Medulla oblongata (tissue), 1 donor: ENCODE measurements around the gene FEM1C.
A peak's percentile ranks its signal among the peaks of the same experiment; 100 is the strongest.
"Not testable (repeated sequence)": the region's sequence is repeated elsewhere in the genome, so short reads cannot be mapped to it uniquely, and the experiment has no call there.

Source experiments
- DNase-seq: peaks from one replicate; pipeline ENCODE4 v3.0.0-alpha.2; 2015; ENCODE audit errors: extremely low spot score

FEM1C gene

DNA sequence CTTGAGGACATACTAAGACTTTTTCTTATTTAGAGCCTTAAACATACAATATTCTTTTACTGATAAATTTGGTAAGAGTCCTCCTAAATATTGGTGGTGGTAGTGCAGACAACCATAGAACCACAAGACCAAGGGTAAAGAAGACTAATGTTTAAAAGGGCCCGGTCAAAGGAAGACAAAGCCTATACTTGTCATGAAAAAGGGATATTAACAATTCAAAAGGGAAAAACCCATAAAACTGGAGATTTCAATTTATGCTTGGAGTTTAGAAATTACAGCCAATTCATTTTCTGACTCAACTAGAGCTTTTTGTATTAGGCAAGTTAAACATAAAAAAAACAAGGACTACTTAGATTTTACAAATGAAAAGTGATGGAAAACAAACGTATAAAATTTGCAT lies 24.4 kb downstream of the FEM1C start:
- DNase-seq = no peak

DNA sequence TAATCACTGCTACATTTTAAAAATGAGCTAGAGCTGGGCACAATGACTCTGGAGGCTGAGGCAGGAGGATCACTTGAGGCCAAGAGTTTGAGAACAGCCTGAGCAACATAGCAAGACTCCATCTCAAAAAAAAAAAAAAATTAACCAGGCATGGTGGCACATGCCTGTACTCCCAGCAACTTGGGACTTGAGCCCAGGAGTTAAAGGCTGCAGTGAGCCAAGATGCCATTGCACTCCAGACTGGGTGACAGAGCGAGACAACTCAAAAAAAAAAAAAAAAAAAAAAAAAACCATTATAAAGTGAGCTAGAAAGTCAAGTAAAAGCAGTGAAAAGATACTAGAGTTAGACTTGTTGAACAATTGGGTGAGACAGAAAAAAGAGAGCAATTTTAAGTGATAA lies 28.2 kb downstream of the FEM1C start:
- no peak for DNase-seq

GRCh38 chr5:115514220-115514619 lies 30.4 kb downstream of the FEM1C start:
- DNase-seq = no peak

DNA sequence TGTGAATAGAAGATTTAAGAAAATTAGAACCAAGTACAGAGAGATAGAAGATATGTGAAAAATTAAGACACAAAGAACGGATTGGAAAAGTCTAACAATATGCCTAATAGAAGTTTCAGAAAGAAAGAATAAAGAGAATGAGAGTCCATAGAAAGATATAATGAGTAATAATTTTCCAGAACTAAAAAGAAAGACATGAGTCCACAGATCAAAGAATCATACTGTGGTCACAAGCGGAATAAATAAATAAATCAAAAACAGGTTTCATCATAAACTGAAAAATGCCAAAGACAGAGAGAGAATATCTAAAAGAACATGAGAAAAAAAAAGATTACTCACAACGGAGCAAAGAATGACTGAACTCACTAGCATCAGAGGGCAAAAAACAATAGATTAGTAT lies 32.9 kb downstream of the FEM1C start:
- DNase-seq = no peak

DNA sequence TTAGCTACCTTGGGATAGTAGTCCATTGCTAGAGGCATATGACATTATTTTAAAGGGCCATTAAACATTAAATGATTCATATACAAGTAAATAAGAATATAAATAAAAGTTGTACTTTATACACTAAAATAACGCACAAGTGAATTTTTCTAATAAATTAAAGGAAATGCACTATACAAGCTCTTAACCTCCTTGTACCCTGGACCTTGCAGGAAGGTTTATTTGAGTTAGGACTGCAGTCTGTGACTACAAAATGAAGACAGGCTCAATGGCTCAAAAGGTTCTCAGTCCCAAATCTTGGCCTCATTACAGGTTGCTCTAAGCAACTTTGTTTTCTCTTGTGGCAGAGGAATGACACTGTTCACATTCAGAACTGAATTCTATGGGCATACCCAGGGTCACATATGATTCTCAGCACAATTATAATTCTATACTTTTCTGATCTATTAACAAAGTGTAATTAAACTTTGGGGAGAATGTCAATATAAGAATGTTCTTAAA lies 34.4 kb downstream of the FEM1C start:
- DNase-seq = peak; percentile 62

DNA sequence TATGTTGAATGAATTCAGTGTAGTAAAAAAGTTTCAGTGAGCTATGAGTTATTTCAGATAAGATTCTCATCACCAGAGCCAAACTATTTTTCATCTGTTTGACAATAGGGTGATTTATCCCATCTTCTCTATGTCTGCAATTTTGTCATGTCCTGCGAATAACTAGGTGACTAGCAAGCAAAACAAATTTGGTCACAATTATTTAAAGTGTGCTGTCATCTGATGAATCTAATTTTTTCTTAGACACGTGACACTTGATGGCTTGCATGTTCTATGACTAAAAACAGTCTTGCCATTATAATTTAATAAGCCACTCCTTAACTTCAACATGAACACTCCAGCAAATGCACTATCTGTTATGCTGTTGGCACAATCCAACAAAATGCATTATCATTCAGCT lies 35.0 kb downstream of the FEM1C start:
- DNase-seq = no peak

DNA sequence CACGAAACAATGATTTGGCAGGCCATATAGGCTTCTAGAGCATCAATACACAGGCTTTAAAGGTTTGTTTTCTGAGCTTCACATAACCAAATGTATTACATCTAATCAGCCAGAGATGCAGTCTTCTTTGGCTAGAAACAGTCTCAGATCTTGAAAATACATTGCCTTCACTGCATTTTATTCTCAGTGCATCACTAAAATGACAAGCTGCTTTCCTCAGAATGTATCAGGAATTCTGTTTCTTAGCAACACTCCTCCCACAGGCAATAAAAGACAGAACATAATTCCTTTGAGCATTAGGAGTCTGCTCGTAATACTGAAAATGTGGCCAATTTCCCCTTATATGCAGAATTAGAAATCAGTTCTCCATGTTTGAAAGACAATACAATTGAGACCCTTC lies 36.9 kb downstream of the FEM1C start:
- DNase-seq = no peak

DNA sequence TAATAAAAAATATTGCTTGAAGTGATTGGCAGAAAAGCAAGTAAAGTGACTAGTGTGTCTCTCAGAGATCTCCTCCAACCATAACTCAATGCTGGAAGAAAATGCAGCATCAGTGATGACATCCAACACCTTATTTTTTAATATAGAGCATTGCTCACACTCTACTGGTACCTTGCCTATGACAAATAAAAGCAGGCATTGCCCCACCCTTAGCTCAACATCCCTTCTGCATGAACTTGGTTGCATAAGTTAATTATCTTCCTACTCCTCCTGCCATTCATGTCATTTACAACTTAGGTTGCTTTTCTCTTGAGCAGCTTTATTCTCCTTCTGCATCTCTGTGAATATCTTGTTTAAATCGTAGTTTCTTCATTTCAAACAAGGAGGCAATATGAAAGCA lies 41.2 kb downstream of the FEM1C start:
- DNase-seq = no peak

- no peak for DNase-seq
Observed at GRCh38 chr5:115501464-115502210, 42.9 kb downstream of the FEM1C start.

GRCh38 chr5:115500225-115500624 lies 44.4 kb downstream of the FEM1C start:
- no peak for DNase-seq

DNA sequence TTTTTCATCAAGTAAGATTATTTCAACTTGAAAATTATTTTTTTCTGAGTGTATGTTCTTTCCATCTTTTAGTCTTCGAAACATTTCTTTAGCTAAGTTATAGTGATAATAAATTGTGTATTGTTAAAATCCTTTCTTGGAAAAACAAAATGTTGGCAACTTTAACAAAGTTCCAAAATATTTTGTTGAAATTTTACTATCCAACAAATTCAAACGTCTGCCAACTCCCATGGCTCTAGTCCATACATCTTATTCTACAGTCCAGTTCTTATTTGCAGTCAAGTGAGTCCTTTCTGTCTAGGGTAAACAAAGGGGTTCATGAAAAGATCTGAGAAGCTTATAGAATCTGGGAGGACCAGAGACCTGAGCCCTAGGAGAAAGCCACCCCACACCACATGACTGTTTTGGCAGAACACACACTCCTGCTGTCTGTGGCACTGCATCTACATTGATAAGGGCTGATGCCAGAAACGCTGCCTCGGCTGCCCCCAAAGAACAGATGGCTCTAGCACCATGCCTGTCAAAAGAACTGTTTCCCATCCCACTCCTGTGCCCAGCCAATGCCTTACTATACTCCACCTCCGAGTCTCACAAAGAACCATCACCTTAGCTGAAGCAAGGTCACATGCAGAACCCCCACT lies 47.5 kb downstream of the FEM1C start:
- DNase-seq = no peak

- DNase-seq = no peak
Observed at GRCh38 chr5:115494570-115495289, 49.8 kb downstream of the FEM1C start.

GRCh38 chr5:115490596-115490995 lies 54.0 kb downstream of the FEM1C start:
- DNase-seq = no peak

DNA sequence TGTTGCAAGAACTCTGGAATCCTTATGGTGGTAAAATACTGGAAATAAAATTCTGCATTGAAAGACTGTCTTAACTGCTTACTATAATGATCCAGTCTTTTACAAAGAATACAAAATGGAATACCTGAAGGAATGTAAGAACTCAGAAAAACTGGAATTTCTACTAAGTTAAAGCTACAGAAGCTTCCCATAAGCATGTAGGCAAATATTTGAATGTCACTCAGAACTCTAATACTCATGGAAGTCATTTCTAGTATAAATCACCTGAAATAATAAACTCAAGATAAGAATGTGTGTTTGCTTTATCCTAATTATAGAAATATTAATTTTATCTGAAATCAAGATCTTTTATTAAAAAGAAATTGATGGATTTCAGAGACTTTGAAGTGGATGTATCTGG lies 54.8 kb downstream of the FEM1C start:
- DNase-seq = no peak

DNA sequence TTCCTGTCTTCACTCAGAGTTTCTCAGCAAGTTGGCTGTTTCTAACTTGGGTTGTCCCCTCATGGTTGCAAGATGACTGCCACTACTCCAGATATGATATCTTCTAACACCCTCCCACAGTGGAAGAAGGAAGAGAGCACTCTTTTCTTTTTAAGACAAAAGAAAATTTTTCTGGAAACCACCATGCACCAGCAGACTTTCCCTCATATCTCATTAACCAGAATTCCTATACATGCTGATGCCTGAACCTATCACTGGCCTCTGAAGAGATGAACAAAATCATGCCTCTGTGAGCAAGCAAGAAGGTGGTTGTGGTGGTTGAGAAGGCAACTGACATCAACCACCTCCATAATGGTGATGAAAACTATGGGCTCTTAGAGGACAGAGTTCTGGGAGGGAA lies 56.8 kb downstream of the FEM1C start:
- no peak for DNase-seq

- no peak for DNase-seq
Observed at GRCh38 chr5:115487168-115487567, 57.4 kb downstream of the FEM1C start.

- no peak for DNase-seq
Observed at GRCh38 chr5:115486728-115487127, 57.8 kb downstream of the FEM1C start.

- no peak for DNase-seq
Observed at GRCh38 chr5:115484368-115484767, 60.2 kb downstream of the FEM1C start.

- DNase-seq = no peak
Observed at GRCh38 chr5:115480900-115481299, 63.7 kb downstream of the FEM1C start.

GRCh38 chr5:115480271-115480670 lies 64.3 kb downstream of the FEM1C start:
- no peak for DNase-seq

GRCh38 chr5:115479166-115479873 lies 65.3 kb downstream of the FEM1C start:
- DNase-seq = not testable (repeated sequence)

- no peak for DNase-seq
Observed at GRCh38 chr5:115478281-115478680, 66.3 kb downstream of the FEM1C start.
